Lung (tissue), 12 donors: Measurements from ENCODE around the gene DPYSL4. TPM values are rescaled to one million over a fixed set of nuclear protein-coding genes. Genes with fewer than 3 reads are reported as not detected.

Experiments used
- ATAC-seq: fragments of 200-7000 bp; cut with Tn5 transposase; one replicate; pipeline ENCODE4 v1.9.1; 2020; ENCODE audit warnings: moderate number of reproducible peaks; ENCODE audit not compliant: insufficient read depth, low FRiP score
- DNase-seq, 3 donors: peaks; one replicate each; pipeline ENCODE4 v3.0.0-alpha.2; 2013 to 2017
- H3K27ac ChIP-seq, 2 donors: one replicate each; pipeline ENCODE4 v1.5.1; 2013; ENCODE audit warnings: mild to moderate bottlenecking in 2 of 2, moderate library complexity in 2 of 2, control low read depth in 1 of 2, inconsistent platforms in 1 of 2, low read depth in 1 of 2, low read length in 1 of 2
- H3K27me3 ChIP-seq, 3 donors: one replicate each; pipeline ENCODE4 v1.5.1; 2013; ENCODE audit warnings: low read length in 2 of 3; ENCODE audit not compliant: control insufficient read depth in 3 of 3, insufficient read depth in 3 of 3
- H3K36me3 ChIP-seq, 4 donors: one replicate each; pipeline ENCODE4 v1.5.1; 2013; ENCODE audit warnings: low read length in 4 of 4, mild to moderate bottlenecking in 1 of 4, moderate library complexity in 1 of 4; ENCODE audit not compliant: control insufficient read depth in 4 of 4, insufficient read depth in 4 of 4
- H3K4me1 ChIP-seq, 5 donors: one replicate each; pipeline ENCODE4 v1.5.1; 2013; ENCODE audit warnings: low read length in 5 of 5, mild to moderate bottlenecking in 2 of 5, moderate library complexity in 1 of 5; ENCODE audit not compliant: control insufficient read depth in 5 of 5, insufficient read depth in 5 of 5
- H3K4me3 ChIP-seq: one replicate; pipeline ENCODE4 v1.5.1; 2013; ENCODE audit warnings: mild to moderate bottlenecking, control low read depth, moderate library complexity
- H3K9ac ChIP-seq, 2 donors: one replicate each; pipeline ENCODE4 v1.5.1; 2013; ENCODE audit warnings: low read length in 2 of 2, control low read depth in 1 of 2; ENCODE audit not compliant: insufficient read depth in 1 of 2
- H3K9me3 ChIP-seq, 4 donors: one replicate each; pipeline ENCODE4 v1.5.1; 2013; ENCODE audit warnings: low read length in 3 of 4, mild to moderate bottlenecking in 1 of 4, moderate library complexity in 1 of 4; ENCODE audit not compliant: control insufficient read depth in 4 of 4, insufficient read depth in 3 of 4
- CTCF ChIP-seq: IDR thresholded peaks from 2 replicates; pipeline ENCODE4 v1.5.1; 2012; ENCODE audit warnings: mild to moderate bottlenecking; ENCODE audit errors: control extremely low read depth, extremely low read depth
- WGBS, 2 donors: extraction: QIAGEN DNeasy Blood & Tissue Kit; methylation state at CpG; one replicate each; pipeline ENCODE4 v1.1.7; 2013; 5-methylcytosine and 5-hydroxymethylcytosine counted together
- polyA plus RNA-seq, 2 donors: library from polyadenylated mRNA; stranded (reverse); fragments of 200-250 nt; gene quantifications; one replicate each; pipeline ENCODE4 v1.2.1, GENCODE V29; 2013
- total RNA-seq, 2 donors: library from RNA; depleted of rRNA in 1 of 2; stranded (reverse); fragments of >200 nt in 1 of 2; gene quantifications; one replicate each; pipeline ENCODE4 v1.2.1, GENCODE V29; 2014 to 2021
- donor health status: control.
- donor health status: control.
- donor health status: Bipolar disorder and iron deficiency.
- donor health status: healthy.
- donor health status: DM: yes; HTN: yes; CAD: no.

DPYSL4 gene
- total and polyA plus RNA-seq, 4 donors, result 0.33 to 1.5 (median 1.3) TPM

- DNase-seq (no peak), ATAC-seq (no peak)
- peaks cover 10 to 34% (median 29%) of the 10 kb centered on the region in 3 donors for H3K27me3 ChIP-seq
- no peak overlapping the region for H3K27ac ChIP-seq
- no peaks in the 10 kb centered on the region for H3K36me3 ChIP-seq
- 85 to 88% methylated on average over 11 of the region's 11 CpGs for WGBS, 2 donors
- peaks cover 0 to 7% (median 0%) of the 10 kb centered on the region in 4 donors for H3K9me3 ChIP-seq
- no peak overlapping the region for H3K4me3 ChIP-seq
- no peak for TF ChIP-seq CTCF
- no peaks in the 10 kb centered on the region for H3K4me1 ChIP-seq
- H3K9ac ChIP-seq, result no peak overlapping the region
Measured at GRCh38 chr10:132174237-132174636, 12.5 kb upstream of the DPYSL4 start.

- Histone ChIP-seq H3K27ac (no peak overlapping the region), H3K36me3 (no peaks in the 10 kb centered on the region), H3K9ac (no peak overlapping the region), H3K4me3 (no peak overlapping the region), H3K4me1 (no peaks in the 10 kb centered on the region), H3K27me3 (peaks cover 10 to 34% (median 29%) of the 10 kb centered on the region in 3 donors), H3K9me3 (peaks cover 0 to 7% (median 0%) of the 10 kb centered on the region in 4 donors)
- 43 to 53% methylated on average over 6 of the region's 6 CpGs for WGBS, 2 donors
- TF ChIP-seq CTCF, result no peak
- ATAC-seq, result no peak
- DNase-seq, result no peak
Measured at GRCh38 chr10:132175408-132175807, 11.3 kb upstream of the DPYSL4 start.

- no peak for DNase-seq
- ATAC-seq, result no peak
- H3K27me3 ChIP-seq, result peaks cover 10 to 34% (median 33%) of the 10 kb centered on the region in 3 donors
Measured at GRCh38 chr10:132175907-132176581, 10.7 kb upstream of the DPYSL4 start.

More at GRCh38 chr10:132175907-132176581, 10.7 kb upstream of the DPYSL4 start:
- Histone ChIP-seq H3K36me3 (no peaks in the 10 kb centered on the region), H3K27ac (no peak overlapping the region), H3K9ac (no peak overlapping the region), H3K4me3 (no peak overlapping the region), H3K9me3 (peaks cover 0 to 7% (median 0%) of the 10 kb centered on the region in 4 donors), H3K4me1 (no peaks in the 10 kb centered on the region)
- 11 to 12% methylated on average over 16 of the region's 16 CpGs for WGBS, 2 donors
- no peak for TF ChIP-seq CTCF
